HG03064 (cell line): ENCODE measurements around the gene TOM1L2.

Experiments
- ATAC-seq: cut with Tn5 transposase; IDR thresholded peaks from one replicate; pipeline ENCODE4 v1.9.1; 2021; ENCODE audit warnings: low read depth; ENCODE audit not compliant: unreplicated experiment

Gene TOM1L2

DNA sequence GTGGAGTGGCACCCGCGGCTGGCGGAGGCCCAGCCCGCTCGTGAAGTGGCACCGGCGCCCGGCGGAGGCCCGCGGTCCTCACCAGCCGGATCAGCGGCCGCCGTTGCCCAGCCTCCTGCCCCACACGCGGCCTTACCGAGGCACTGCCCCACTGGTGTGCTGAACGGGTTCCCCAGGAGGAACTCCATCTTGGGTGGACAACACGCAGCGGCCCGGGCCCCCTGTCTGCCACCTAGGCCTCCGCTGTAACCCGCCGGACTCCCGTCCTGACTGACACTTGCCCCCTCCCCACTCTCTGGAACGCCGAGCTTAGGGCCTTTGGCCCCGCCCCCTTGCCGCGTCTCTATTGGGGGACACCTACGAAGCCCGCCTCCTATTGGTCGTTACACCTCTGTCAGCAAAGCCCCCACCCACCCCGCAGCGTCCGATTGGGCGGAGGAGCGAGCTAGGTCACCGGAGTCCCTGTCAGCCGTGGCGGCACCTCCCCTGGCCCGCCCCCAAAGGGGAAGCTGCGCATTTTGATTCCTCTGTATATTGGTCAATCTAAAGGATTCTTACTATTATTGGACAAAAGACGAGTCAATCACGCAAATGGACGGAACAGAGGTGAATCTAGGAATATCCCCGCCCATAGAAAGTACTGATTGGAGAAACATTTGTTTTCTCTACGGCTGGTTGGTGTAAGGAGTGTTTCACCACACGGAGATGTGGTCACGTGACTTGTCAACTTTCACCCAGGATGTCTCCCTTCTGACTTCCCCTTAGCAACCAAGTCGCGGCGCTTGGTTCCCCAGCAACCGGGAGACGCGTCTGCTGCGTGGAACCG lies at the start of gene TOM1L2, which contains the start of gene DRC3:
TSS of gene TOM1L2 (minus strand) at position 275 of the 826 bp plus-strand sequence. CDS start at position 188, 87 bp downstream.
TSS of gene DRC3 (plus strand) at position 737 of the 826 bp plus-strand sequence. CDS start 4,737 bp downstream, outside the sequence.
- peak; percentile 85 for ATAC-seq

DNA sequence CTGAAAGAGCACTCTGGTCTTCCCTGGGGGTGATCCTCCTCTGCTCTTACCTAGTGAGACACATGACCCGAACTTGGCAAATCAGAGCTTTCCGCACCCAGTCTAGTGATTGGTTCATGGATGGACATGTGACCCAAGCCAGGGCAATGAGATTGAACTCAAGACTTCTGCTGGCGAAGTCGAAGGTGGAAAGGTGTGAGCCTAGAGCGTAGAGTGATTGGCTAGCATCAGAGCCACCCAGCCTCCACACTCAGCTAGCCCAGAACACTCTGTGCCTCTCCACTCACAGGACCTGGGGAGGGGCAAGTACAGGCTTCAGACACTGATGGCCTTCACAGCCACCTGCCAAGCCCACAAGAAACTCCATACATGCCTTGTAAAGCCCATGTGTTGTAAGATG lies 49.2 kb upstream of the TOM1L2 start:
- no peak for ATAC-seq

DNA sequence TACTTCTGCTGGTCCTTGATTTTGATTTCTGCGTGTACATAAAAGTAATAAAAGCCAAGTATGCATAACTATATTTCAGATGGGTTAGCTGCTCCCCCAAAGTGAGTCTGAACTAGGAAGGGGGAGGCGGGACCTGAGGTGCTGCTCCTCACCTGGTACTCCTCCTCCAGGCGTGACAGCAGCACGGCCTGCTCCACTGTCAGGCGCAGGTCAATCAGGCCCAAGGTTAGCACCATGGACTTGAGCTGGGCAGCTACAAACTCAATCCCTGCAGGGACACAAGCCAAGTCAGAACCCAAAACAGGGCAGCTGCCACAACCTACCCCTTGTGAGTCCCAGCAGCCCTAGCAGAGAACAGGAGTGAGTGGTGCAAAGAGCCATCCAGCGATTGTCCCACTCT lies 48.8 kb upstream of the TOM1L2 start:
- ATAC-seq: no peak

DNA sequence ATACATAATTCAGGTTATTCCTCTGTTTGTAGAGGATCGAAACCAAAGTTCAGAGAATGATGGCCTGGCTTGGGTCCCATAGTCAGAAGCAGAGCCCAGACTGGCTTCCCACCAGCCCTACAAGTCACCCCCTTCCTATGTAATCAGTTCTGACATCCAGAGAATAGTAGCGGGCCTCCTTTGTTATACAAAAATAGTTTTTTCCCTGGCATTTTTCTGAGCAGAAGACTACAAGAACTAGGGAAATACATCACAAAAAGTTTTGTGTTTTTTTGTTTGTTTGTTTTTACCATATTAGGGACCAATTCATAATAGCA lies 47.6 kb upstream of the TOM1L2 start:
- ATAC-seq: no peak

DNA sequence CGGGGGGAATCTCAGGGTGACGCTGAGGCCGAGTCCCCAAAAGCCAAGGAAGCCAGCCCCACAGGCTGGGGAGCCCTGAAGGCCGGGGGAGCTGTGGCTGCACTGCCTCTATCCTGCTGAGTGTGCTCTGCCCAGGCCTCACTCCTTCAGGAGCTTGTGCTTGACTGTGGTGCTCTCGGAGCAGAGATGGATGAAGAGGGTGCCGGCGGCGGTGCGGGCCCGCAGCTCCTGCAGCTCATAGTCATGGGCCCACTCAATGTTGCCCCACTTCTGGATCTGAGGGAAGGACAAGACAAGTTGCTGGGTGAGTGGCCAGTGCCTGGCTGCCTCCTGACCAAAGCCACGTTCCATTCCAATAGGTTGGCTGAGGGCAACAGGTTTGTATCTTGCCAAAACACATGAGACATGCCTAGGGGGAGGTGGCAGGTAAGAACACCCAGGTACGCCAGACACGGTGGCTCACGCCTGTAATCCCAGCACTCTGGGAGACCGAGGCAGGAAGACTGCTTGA lies 46.3 kb upstream of the TOM1L2 start:
- ATAC-seq: no peak

DNA sequence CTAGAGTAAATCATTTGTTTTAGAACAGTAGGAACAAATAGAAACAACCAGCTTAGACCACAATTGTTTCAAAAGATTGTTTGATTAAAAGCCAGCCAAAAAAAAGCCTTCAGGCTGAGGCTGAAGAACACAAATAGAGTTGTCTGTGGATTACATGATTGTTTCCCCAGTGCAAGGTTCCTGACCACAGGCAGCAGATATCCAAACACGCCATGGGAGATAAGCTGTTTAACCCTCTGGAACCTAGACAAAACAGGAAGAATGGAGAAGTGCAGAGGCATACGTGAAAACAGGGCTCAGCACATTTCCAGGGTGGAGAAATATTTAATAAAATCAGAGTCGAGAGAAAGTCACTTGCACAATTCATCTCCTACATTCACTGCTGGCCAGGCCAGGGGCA lies 45.8 kb upstream of the TOM1L2 start:
- ATAC-seq: no peak

DNA sequence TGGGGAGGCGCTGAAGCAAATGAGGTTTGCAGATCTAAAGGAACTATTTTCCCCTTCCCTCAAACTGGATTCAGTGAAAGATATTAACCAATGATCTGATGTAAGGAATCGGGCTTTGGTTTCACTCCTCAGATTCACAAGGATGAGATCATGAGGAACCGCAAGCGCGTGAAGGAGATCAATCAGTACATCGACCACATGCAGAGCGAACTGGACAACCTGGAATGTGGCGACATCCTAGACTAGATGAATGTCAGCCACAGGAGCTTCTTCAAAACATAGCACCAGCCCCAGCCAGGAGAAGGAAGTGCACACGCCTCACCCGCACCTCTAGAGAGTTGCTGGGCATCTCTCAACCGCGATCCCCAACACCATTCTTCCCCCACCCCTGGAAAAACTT lies 44.2 kb upstream of the TOM1L2 start:
- no peak for ATAC-seq

DNA sequence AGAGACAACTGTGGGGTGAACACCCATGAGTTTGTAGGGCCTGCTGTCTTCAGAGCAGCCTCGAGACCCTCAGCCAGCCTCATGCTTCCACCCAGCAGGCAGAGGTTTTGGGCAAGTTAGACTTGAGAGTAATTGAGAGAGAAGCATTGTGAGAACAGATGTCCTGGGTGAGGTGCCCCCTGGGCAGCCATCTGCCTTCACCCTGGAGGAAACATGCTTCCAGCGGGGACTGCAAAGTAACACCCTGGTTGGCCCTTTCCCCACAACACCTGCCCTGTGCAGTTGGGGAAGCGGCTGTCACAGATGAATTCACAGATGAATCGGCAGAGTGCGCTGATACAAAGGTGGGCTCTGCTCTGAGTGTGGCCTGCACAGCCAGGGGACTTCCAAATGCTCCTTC lies 43.4 kb upstream of the TOM1L2 start:
- ATAC-seq: no peak

DNA sequence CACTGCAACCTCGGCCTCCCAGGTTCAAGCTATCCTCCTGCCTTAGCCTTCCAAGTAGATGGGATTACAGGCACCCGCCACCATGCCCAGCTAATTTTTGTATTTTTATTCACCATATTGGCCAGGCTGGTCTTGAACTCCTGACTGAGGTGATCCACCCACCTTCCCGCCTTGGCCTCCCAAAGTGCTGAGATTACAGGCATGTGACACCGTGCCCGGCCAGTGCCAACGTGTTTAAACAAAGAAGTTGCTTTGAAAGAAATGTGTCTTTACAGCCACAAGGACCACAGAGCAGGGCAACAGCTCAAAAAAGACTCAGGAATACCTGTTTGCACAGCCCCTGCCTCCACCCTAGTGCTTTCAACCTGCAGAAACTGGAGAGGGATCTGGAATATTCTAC lies 41.8 kb upstream of the TOM1L2 start:
- no peak for ATAC-seq

DNA sequence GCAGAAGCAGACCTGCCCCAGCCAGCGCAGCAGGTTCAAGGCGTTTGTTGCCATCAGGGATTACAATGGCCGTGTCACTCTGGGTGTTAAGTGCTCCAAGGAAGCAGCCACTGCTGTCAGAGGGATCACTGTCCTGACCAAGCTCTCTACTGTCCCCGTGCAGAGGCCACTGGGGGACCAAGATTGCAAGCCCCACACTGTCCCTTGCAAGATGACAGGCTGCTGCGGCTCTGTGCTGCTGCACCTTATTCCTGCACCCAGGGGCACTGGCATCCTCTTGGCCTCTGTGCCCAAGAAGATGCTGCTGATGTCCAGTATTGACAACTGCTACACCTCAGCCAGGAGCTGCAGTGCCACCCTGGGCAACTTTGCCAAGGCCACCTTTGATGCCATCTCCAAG lies 39.1 kb upstream of the TOM1L2 start:
- no peak for ATAC-seq

DNA sequence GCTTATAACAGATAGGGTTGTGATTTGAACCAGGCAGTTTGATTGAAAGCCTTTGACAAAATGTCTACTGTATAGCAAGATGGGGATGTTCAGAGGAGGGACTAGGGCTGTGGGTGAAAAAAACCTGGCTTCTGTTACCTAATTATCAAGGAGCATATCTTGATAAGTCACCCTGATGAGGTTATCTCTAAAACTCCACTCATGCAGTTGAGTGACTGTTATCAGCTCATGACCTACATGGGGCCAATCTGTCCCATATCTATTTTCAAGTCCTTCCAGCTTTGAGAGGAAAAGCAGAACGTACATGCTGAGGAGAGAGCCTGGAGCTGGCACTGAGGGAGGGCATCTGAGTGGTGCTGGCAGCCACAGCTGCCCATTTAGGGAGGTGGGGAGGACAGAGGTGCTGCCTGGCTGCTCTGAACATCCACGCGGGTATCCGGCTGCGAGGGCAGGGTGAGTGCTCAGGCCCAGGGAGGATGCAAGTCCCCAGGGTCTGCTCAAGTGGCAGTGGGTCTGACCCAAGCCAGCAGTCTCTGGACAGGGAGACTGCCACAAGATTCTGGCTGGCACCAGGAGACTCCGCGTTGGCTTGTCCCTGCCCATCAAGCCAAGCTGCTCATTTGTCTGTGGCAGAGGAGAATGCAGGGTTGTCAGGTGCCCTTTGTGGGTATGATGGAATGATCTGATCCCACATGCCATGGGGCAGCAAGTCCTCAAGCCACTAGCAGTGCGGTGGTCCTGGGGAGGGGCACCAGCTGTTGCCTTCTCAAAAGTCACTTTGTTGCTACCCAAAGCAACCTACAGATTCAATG lies 37.6 kb upstream of the TOM1L2 start:
- ATAC-seq: no peak

DNA sequence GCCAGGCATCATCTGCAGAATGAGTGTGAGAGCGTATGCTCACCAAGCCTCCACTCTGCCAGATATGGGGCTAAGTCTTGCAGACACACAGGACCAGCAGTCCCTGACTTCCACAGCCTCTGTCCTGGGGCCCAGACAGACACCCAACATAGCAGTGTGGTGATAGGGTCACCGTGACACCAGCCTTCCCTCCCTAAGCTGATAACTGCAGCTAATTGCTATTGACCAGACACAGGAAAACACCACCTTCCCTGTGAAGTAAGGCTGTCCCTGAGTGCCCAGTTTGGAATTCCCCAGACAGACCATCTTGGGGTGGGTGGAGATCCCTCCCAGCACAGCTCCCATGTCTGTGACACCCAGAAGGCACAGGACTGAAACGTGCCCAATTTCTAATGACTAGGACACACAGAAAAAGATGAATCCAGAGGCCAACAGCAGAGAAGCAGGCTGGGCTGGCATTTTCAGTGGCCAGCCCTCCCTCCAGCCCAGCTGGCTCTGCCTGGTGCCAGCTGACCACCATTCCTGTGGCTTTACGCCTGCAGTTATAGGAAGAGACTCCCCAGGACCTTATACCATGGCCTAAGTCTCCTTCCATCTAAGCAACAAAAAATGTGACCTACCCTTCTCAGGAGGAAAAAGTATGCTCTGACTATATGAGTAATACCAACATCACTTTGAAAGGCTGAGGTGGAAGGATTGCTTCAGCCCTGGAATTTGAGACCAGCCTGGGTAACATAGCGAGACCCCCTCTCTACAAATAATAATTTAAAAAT lies 36.5 kb upstream of the TOM1L2 start:
- ATAC-seq: no peak

DNA sequence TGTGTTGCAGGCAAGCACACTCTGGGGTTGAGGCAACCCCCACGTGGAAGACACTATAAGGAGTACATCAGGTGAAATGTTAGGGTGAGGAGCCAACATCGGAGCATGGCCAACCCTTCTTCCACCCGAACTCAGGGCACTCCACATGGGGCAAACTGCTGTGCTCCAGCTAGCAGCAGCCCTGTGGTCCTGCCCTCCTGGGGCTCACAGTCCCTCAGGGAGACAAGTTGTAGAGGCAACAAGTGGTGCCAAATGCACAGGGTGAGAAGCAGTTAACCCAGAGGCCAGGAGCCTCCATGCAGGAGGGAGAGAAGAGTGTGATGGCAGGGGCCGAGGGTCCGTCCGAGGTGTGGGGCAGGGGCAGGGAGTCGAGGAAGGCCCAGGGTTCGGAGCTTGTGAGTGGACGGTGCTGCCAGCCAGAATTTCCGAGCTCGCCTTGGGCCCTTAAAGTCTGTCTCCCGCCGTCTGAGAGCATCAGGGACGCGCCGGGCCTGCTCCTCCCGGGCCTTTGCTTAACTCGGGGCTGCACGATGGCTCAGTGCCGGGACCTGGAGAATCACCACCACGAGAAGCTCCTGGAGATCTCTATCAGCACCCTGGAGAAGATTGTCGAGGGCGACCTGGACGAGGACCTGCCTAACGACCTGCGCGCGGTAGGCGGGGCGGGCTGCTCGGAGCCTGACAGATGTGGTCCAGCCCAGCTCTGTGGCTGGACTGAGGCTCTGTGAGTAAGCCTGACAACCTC lies 34.5 kb upstream of the TOM1L2 start:
- no peak for ATAC-seq

DNA sequence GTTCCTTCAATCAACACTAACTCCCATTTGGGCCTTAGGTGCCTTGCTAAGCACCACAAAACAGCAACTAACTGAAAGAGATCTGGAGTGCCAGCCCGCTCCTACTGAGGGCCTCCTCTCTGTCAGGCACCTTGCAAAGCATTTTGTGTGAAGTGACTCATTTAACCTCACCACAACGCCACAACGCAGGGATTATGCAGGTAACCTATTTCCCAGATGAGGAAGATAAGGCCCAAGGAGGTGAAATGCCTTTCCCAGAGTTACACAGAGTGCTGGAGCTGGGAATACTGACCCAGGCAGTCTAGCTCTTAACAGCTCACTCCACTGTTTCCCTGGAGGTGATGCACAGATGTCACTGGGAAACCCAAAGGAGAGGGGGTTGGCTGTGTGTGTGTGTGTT lies 33.3 kb upstream of the TOM1L2 start:
- no peak for ATAC-seq

DNA sequence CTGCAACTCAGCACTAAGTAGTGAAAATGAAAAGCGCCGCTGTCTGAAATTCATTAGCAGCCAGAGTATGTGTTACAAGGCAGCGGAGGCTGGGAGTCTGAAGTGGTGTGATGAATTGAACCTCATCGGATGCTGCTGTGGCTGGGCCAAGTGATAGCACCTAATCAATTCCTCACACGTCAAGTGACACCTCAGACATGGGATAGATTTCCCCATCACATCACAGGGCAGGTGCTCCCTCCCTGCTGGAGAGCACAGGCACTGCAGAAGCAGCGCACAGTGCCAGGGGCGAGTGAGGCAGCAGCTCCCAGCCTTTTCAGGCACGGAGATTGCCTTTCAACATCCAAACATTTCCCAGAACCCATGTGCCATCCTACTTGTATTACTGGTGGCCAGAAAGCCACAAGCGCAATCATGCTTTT lies 32.7 kb upstream of the TOM1L2 start:
- ATAC-seq: no peak

DNA sequence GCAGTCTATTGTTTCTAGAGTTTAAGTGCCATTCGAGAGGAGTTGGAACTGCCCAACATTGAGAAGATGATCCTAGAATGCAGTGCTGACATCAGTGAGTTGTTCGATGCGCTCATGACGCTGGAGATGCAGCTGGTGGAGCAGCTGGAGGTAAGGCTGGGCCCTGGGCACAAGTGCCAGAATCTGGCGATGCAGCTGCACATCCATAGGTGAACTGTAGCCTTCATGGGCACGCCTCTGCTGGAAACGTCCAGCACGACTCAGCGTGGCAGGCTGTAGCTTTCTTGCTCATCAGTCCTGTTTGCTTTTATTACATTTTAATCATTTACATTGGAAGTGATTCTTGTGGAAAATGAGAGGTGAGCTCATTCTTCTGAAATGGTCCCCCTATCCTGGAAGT lies 32.1 kb upstream of the TOM1L2 start:
- ATAC-seq: no peak

DNA sequence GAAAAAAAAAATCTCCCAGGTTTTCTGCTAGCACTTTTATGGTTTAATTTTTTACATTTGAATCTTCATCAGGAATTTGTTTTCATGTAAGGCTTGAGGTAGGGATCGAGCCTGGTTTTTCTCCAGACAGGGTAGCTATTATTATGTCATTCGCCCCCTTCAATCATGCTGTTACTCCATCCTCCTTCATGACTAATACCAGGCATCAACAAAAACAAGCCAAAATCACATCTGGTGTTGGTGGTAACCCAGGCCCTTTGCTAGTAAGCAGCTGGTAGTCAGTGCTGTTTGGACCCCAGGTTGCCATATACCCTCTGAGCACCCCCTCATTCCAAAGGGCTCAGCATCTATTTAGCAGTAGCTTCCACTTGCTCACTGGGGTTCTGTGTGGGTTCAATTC lies 30.0 kb upstream of the TOM1L2 start:
- no peak for ATAC-seq

DNA sequence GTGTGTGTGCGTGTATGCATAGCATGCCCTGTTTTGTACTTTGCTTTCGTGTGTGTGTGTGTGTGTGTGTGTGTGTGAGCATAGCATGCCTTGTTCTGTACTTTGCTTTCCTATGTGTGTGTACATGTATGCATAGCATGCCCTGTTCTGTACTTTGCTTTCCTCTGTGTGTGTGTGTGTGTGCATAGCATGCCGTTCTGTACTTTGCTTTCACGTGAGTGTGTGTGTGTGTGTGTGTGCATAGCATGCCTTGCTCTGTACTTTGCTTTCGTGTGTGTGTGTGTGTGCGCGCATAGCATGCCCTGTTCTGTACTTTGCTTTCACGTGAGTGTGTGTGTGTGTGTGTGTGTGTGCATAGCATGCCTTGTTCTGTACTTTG lies 27.8 kb upstream of the TOM1L2 start:
- no peak for ATAC-seq

DNA sequence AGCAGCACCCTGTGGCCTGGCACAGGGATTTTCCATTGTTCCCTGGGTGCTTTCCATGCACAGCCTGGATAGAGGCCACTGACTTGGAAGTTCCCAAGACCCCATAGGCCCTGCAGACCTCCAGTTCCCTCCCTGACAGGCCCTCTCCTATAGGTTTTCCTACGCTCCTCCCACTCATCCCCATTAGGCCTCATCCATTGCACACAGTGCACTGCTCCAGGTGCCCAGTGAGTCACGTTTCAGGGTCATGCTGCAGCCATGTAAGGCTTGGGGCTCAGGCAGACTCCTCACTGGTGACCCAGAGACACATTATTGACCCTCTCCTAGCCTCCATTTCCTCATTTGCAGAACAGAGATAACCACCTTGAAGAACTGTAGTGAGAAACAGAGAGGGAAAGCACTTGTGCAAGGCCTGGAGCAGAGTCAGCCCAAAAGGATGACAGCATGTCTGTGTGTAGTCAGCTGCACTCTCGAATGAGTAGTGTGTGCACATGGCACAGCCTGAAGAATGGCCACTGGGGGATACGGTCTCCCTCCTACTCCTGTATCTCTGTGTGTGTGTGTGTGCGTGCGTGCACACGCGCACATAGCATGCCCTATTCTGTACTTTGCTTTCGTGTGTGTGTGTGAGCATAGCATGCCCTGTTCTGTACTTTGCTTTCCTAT lies 27.3 kb upstream of the TOM1L2 start:
- no peak for ATAC-seq

DNA sequence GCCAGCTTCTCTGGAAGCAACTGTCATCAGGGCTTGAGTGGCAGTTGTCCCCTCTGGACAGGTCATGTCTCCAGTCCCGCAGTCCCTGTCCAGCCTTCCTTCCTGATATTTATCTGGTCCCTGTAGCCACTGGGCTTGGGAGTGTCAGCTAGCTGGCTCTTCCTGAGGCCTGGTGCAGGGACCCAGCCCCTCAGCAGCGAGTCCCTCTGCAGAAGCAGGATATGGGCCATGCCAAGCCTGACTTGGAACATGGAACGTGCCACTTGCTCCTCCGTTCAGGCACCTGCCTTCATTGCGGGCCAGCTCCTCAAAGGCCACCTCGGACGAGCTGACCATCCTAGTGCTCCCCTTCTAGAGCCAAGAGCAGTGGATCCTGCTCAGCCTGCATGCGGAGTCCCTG lies 26.7 kb upstream of the TOM1L2 start:
- no peak for ATAC-seq
